HEK293 (cell line): ENCODE measurements around the gene MAPT.

Experiments used
- CTCF ChIA-PET: fragments of 350-600 bp; formaldehyde crosslinking; extraction: SDS; loops from one replicate; lab custom pipeline; 2021; ENCODE audit warnings: antibody characterized with exemption; lab: Yijun Ruan, JAX
- POLR2A ChIA-PET: fragments of 300-600 bp; formaldehyde crosslinking; extraction: SDS; loops from one replicate; lab custom pipeline; 2020; ENCODE audit warnings: antibody characterized with exemption, inconsistent platforms; lab: Yijun Ruan, JAX
- H3K27ac ChIP-seq: fragments of 200-500 bp; sonication (Bioruptor generic); 2 replicates; pipeline ENCODE4 v1.5.1; 2014; ENCODE audit warnings: low read depth, low read length, control low read depth, inconsistent platforms; ENCODE audit errors: extremely low read depth
- H3K36me3 ChIP-seq, 2 experiments: fragments of 200-500 bp in 1 of 2; sonication (Bioruptor generic) in 1 of 2; 1 replicate in 1 of 2; 2 replicates in 1 of 2; pipeline ENCODE4 v1.5.1; 2014 to 2017; ENCODE audit warnings: inconsistent platforms in 2 of 2, low read length in 2 of 2; ENCODE audit not compliant: control insufficient read depth in 2 of 2, insufficient read depth in 1 of 2
- H3K4me1 ChIP-seq: fragments of 200-500 bp; sonication (Bioruptor generic); 2 replicates; pipeline ENCODE4 v1.5.1; 2014; ENCODE audit warnings: mild to moderate bottlenecking, low read length, inconsistent platforms; ENCODE audit not compliant: control insufficient read depth, insufficient read depth
- H3K4me3 ChIP-seq: 2 replicates; pipeline ENCODE4 v1.5.1; 2011; ENCODE audit warnings: low read depth, mild to moderate bottlenecking, control low read depth, low read length, moderate library complexity
- H3K9me3 ChIP-seq: fragments of 200-500 bp; sonication (Bioruptor generic); 2 replicates; pipeline ENCODE4 v1.5.1; 2014; ENCODE audit warnings: low read depth, low read length, inconsistent platforms; ENCODE audit not compliant: control insufficient read depth, insufficient read depth
- ELK4 ChIP-seq: IDR thresholded peaks from 2 replicates; pipeline ENCODE4 v1.6.1; 2011; ENCODE audit warnings: mild to moderate bottlenecking, low read depth, low read length, borderline replicate concordance
- IKZF3 ChIP-seq: fragments of 450-650 bp; IDR thresholded peaks from 2 replicates; pipeline ENCODE4 v1.5.0; 2018; ENCODE audit warnings: missing biosample characterization, mild to moderate bottlenecking, missing genetic modification characterization, moderate library complexity
- INSM2 ChIP-seq: fragments of 450-650 bp; formaldehyde crosslinking; IDR thresholded peaks from 2 replicates; pipeline ENCODE4 v1.5.1; 2016; ENCODE audit warnings: missing biosample characterization, missing genetic modification characterization
- KLF9 ChIP-seq: fragments of 450-650 bp; formaldehyde crosslinking; IDR thresholded peaks from 2 replicates; pipeline ENCODE4 v1.5.1; 2016; ENCODE audit warnings: missing biosample characterization, missing genetic modification characterization, low read depth
- YY2 ChIP-seq: fragments of 450-650 bp; formaldehyde crosslinking; IDR thresholded peaks from 2 replicates; pipeline ENCODE4 v1.5.1; 2016; ENCODE audit warnings: missing biosample characterization, missing genetic modification characterization
- ZBTB21 ChIP-seq: fragments of 450-650 bp; formaldehyde crosslinking; IDR thresholded peaks from 2 replicates; pipeline ENCODE4 v1.5.1; 2017; ENCODE audit warnings: missing biosample characterization, missing genetic modification characterization
- ZIC2 ChIP-seq: fragments of 450-650 bp; formaldehyde crosslinking; IDR thresholded peaks from 2 replicates; pipeline ENCODE4 v1.5.1; 2016; ENCODE audit warnings: missing biosample characterization, missing genetic modification characterization
- ZNF132 ChIP-seq: fragments of 450-650 bp; formaldehyde crosslinking; IDR thresholded peaks from 2 replicates; pipeline ENCODE4 v1.5.1; 2017; ENCODE audit warnings: missing biosample characterization, missing genetic modification characterization, borderline replicate concordance
- ZNF133 ChIP-seq: fragments of 450-650 bp; formaldehyde crosslinking; IDR thresholded peaks from 2 replicates; pipeline ENCODE4 v1.5.1; 2016; ENCODE audit warnings: missing biosample characterization, missing genetic modification characterization
- ZNF169 ChIP-seq: fragments of 450-650 bp; formaldehyde crosslinking; IDR thresholded peaks from 2 replicates; pipeline ENCODE4 v1.5.1; 2016; ENCODE audit warnings: missing biosample characterization, missing genetic modification characterization
- ZNF174 ChIP-seq: fragments of 450-650 bp; formaldehyde crosslinking; IDR thresholded peaks from 2 replicates; pipeline ENCODE4 v1.5.0; 2017; ENCODE audit warnings: missing biosample characterization, mild to moderate bottlenecking, missing genetic modification characterization
- ZNF37A ChIP-seq: fragments of 450-650 bp; IDR thresholded peaks from 2 replicates; pipeline ENCODE4 v1.5.1; 2018; ENCODE audit warnings: missing biosample characterization, missing genetic modification characterization
- ZNF610 ChIP-seq: fragments of 450-650 bp; formaldehyde crosslinking; IDR thresholded peaks from 2 replicates; pipeline ENCODE4 v1.5.1; 2016; ENCODE audit warnings: missing biosample characterization, missing genetic modification characterization, borderline replicate concordance
- ZNF670 ChIP-seq: fragments of 450-650 bp; formaldehyde crosslinking; IDR thresholded peaks from 2 replicates; pipeline ENCODE4 v1.5.1; 2016; ENCODE audit warnings: missing biosample characterization, missing genetic modification characterization, low read depth
- ZNF76 ChIP-seq: fragments of 450-650 bp; formaldehyde crosslinking; IDR thresholded peaks from 2 replicates; pipeline ENCODE4; 2016; ENCODE audit warnings: low read depth, missing biosample characterization, missing genetic modification characterization, borderline replicate concordance
- ZNF791 ChIP-seq: fragments of 450-650 bp; formaldehyde crosslinking; IDR thresholded peaks from 2 replicates; pipeline ENCODE4 v1.5.1; 2016; ENCODE audit warnings: missing biosample characterization, missing genetic modification characterization
- TF ChIP-seq, protein P1 (sequence below): fragments of 450-650 bp; formaldehyde crosslinking; IDR thresholded peaks from 2 replicates; pipeline ENCODE4 v1.5.1; 2016; ENCODE audit warnings: missing biosample characterization, missing genetic modification characterization
- TF ChIP-seq, protein P2 (sequence below): fragments of 450-650 bp; formaldehyde crosslinking; IDR thresholded peaks from 2 replicates; pipeline ENCODE4 v1.5.1; 2017; ENCODE audit warnings: missing biosample characterization, missing genetic modification characterization
- TF ChIP-seq, protein P3 (sequence below): fragments of 450-650 bp; formaldehyde crosslinking; conservative IDR thresholded peaks from 2 replicates; pipeline ENCODE4 v1.5.1; 2016; ENCODE audit warnings: low read depth, missing biosample characterization, missing genetic modification characterization
- TF ChIP-seq, protein P4 (sequence below): fragments of 450-650 bp; formaldehyde crosslinking; IDR thresholded peaks from 2 replicates; pipeline ENCODE4 v1.5.1; 2016; ENCODE audit warnings: missing biosample characterization, missing genetic modification characterization

Gene MAPT

GRCh38 chr17:45869676-45870341, 24.5 kb upstream of the MAPT start (continued):
- TF ChIP-seq ELK4: no peak
- TF ChIP-seq KLF9 (tag by site-specific recombination): peak; percentile 14; the same call in 1 of the 2 replicates
- peak; percentile 65 for TF ChIP-seq ZIC2 (tag by site-specific recombination)
- TF ChIP-seq ZNF132 (tag by site-specific recombination): no peak

GRCh38 chr17:45870342-45870974, 23.9 kb upstream of the MAPT start:
- no peaks in the 10 kb centered on the region for H3K36me3 ChIP-seq
- CTCF ChIA-PET: interaction anchor here (0.5 to 1.4 kb wide), 3 partner anchors 15 to 38 kb away, joined by 3 to 4 read pairs (median 3); no protein-coding TSS in a partner anchor
- no peaks in the 10 kb centered on the region for H3K9me3 ChIP-seq
- H3K4me3 ChIP-seq: no peak overlapping the region
- no peak overlapping the region for H3K27ac ChIP-seq
- POLR2A ChIA-PET: no interaction called here
- no peaks in the 10 kb centered on the region for H3K4me1 ChIP-seq
- peak; percentile 6; the same call in 1 of the 2 replicates for TF ChIP-seq KLF9 (tag by site-specific recombination)
- TF ChIP-seq, protein P1, sequence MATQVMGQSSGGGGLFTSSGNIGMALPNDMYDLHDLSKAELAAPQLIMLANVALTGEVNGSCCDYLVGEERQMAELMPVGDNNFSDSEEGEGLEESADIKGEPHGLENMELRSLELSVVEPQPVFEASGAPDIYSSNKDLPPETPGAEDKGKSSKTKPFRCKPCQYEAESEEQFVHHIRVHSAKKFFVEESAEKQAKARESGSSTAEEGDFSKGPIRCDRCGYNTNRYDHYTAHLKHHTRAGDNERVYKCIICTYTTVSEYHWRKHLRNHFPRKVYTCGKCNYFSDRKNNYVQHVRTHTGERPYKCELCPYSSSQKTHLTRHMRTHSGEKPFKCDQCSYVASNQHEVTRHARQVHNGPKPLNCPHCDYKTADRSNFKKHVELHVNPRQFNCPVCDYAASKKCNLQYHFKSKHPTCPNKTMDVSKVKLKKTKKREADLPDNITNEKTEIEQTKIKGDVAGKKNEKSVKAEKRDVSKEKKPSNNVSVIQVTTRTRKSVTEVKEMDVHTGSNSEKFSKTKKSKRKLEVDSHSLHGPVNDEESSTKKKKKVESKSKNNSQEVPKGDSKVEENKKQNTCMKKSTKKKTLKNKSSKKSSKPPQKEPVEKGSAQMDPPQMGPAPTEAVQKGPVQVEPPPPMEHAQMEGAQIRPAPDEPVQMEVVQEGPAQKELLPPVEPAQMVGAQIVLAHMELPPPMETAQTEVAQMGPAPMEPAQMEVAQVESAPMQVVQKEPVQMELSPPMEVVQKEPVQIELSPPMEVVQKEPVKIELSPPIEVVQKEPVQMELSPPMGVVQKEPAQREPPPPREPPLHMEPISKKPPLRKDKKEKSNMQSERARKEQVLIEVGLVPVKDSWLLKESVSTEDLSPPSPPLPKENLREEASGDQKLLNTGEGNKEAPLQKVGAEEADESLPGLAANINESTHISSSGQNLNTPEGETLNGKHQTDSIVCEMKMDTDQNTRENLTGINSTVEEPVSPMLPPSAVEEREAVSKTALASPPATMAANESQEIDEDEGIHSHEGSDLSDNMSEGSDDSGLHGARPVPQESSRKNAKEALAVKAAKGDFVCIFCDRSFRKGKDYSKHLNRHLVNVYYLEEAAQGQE (tag by site-specific recombination): no peak
- TF ChIP-seq ZNF791 (tag by site-specific recombination): no peak
- TF ChIP-seq, protein P2, sequence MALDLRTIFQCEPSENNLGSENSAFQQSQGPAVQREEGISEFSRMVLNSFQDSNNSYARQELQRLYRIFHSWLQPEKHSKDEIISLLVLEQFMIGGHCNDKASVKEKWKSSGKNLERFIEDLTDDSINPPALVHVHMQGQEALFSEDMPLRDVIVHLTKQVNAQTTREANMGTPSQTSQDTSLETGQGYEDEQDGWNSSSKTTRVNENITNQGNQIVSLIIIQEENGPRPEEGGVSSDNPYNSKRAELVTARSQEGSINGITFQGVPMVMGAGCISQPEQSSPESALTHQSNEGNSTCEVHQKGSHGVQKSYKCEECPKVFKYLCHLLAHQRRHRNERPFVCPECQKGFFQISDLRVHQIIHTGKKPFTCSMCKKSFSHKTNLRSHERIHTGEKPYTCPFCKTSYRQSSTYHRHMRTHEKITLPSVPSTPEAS (tag by site-specific recombination): peak; percentile 84
- no peak for TF ChIP-seq YY2
- TF ChIP-seq ZNF133 (tag by site-specific recombination): no peak
- TF ChIP-seq, protein P3, sequence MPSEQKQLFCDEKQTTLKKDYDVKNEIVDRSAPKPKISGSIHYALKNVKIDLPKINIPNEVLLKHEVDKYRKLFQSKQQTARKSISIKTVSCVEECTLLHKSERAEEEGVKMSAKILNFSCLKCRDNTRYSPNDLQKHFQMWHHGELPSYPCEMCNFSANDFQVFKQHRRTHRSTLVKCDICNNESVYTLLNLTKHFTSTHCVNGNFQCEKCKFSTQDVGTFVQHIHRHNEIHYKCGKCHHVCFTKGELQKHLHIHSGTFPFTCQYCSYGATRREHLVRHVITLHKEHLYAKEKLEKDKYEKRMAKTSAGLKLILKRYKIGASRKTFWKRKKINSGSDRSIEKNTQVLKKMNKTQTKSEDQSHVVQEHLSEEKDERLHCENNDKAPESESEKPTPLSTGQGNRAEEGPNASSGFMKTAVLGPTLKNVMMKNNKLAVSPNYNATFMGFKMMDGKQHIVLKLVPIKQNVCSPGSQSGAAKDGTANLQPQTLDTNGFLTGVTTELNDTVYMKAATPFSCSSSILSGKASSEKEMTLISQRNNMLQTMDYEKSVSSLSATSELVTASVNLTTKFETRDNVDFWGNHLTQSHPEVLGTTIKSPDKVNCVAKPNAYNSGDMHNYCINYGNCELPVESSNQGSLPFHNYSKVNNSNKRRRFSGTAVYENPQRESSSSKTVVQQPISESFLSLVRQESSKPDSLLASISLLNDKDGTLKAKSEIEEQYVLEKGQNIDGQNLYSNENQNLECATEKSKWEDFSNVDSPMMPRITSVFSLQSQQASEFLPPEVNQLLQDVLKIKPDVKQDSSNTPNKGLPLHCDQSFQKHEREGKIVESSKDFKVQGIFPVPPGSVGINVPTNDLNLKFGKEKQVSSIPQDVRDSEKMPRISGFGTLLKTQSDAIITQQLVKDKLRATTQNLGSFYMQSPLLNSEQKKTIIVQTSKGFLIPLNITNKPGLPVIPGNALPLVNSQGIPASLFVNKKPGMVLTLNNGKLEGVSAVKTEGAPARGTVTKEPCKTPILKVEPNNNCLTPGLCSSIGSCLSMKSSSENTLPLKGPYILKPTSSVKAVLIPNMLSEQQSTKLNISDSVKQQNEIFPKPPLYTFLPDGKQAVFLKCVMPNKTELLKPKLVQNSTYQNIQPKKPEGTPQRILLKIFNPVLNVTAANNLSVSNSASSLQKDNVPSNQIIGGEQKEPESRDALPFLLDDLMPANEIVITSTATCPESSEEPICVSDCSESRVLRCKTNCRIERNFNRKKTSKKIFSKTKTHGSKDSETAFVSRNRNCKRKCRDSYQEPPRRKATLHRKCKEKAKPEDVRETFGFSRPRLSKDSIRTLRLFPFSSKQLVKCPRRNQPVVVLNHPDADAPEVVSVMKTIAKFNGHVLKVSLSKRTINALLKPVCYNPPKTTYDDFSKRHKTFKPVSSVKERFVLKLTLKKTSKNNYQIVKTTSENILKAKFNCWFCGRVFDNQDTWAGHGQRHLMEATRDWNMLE (tag by site-specific recombination): no peak
- TF ChIP-seq ZNF169 (tag by site-specific recombination): no peak
- TF ChIP-seq ZNF174 (tag by site-specific recombination): no peak
- TF ChIP-seq ZNF76 (tag by site-specific recombination): no peak
- TF ChIP-seq INSM2 (tag by site-specific recombination): no peak
- no peak for TF ChIP-seq ZNF670
- 0 out of 2 replicates have a peak, but pooled peaks have one; percentile 5 for TF ChIP-seq ZBTB21 (tag by site-specific recombination)
- TF ChIP-seq, protein P4, sequence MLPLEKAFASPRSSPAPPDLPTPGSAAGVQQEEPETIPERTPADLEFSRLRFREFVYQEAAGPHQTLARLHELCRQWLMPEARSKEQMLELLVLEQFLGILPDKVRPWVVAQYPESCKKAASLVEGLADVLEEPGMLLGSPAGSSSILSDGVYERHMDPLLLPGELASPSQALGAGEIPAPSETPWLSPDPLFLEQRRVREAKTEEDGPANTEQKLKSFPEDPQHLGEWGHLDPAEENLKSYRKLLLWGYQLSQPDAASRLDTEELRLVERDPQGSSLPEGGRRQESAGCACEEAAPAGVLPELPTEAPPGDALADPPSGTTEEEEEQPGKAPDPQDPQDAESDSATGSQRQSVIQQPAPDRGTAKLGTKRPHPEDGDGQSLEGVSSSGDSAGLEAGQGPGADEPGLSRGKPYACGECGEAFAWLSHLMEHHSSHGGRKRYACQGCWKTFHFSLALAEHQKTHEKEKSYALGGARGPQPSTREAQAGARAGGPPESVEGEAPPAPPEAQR: no peak
- TF ChIP-seq ZNF610 (tag by site-specific recombination): no peak
- TF ChIP-seq ZNF37A: no peak
- no peak for TF ChIP-seq IKZF3 (tag by site-specific recombination)
